Caco-2 (cell line): ENCODE measurements around the gene IQSEC1. TPM values are rescaled to one million over a fixed set of nuclear protein-coding genes. Genes with fewer than 3 reads are reported as not detected.

Experiments used
- BruUV-seq: library from RNA; stranded (reverse); fragments of 400-500 nt; replicated peaks from 2 replicates; lab custom pipeline; 2021; lab: Mats Ljungman, UMichigan
- CTCF ChIA-PET: fragments of 300-600 bp; sonication (Branson Sonifier 250); formaldehyde crosslinking; loops from one replicate; lab custom pipeline; 2022; ENCODE audit warnings: antibody characterized with exemption; lab: Charles Lee
- POLR2A ChIA-PET: fragments of 300-600 bp; sonication (Branson Sonifier 250); formaldehyde crosslinking; loops from one replicate; lab custom pipeline; 2022; ENCODE audit warnings: antibody characterized with exemption; lab: Charles Lee
- DNase-seq, 2 experiments: peaks; one replicate each; pipeline versions ENCODE4 v3.0.0 to v3.0.0-alpha.2; 2020 to 2022
- H3K27me3 ChIP-seq: replicated peaks from 2 replicates; pipeline ENCODE4 v1.6.0; 2011; ENCODE audit warnings: low read length; ENCODE audit not compliant: control insufficient read depth, insufficient read depth
- H3K36me3 ChIP-seq: 2 replicates; pipeline ENCODE4 v1.5.1; 2011; ENCODE audit warnings: low read length; ENCODE audit not compliant: control insufficient read depth, insufficient read depth
- H3K4me1 ChIP-seq: fragments of 250-450 bp; sonication (Bioruptor Pico); 2 replicates; pipeline ENCODE4 v1.5.1; 2020; ENCODE audit warnings: mild to moderate bottlenecking
- H3K4me3 ChIP-seq: 2 replicates; pipeline ENCODE4 v1.5.1; 2011; ENCODE audit warnings: low read depth, mild to moderate bottlenecking, control low read depth, low read length
- H3K9me3 ChIP-seq: fragments of 250-450 bp; sonication (Bioruptor Pico); 2 replicates; pipeline ENCODE4 v1.5.1; 2020; ENCODE audit warnings: mild to moderate bottlenecking, moderate library complexity
- H3K27ac Mint-ChIP-seq: one replicate; pipeline ENCODE4 v1.8.0; 2022; ENCODE audit warnings: mixed read lengths; ENCODE audit not compliant: unreplicated experiment
- H3K27me3 Mint-ChIP-seq: one replicate; pipeline ENCODE4 v1.8.0; 2022; ENCODE audit warnings: mixed read lengths; ENCODE audit not compliant: insufficient read depth, unreplicated experiment
- H3K36me3 Mint-ChIP-seq: one replicate; pipeline ENCODE4 v1.8.0; 2022; ENCODE audit warnings: mild to moderate bottlenecking, mixed read lengths; ENCODE audit not compliant: insufficient read depth, unreplicated experiment
- H3K4me1 Mint-ChIP-seq: one replicate; pipeline ENCODE4 v1.8.0; 2022; ENCODE audit warnings: low read depth, mixed read lengths; ENCODE audit not compliant: unreplicated experiment
- H3K4me3 Mint-ChIP-seq: one replicate; pipeline ENCODE4 v1.8.0; 2022; ENCODE audit warnings: mild to moderate bottlenecking, moderate library complexity, mixed read lengths; ENCODE audit not compliant: unreplicated experiment
- H3K9me3 Mint-ChIP-seq: one replicate; pipeline ENCODE4 v1.8.0; 2022; ENCODE audit warnings: mixed read lengths; ENCODE audit not compliant: unreplicated experiment
- CTCF ChIP-seq, 2 experiments: fragments of 200-600 bp in 1 of 2; IDR thresholded peaks; 1 replicate in 1 of 2; 2 replicates in 1 of 2; pipeline versions ENCODE4 v1.5.1 to v1.8.0; 2011 to 2022; ENCODE audit warnings: antibody characterized with exemption in 1 of 2, control low read depth in 1 of 2, inconsistent platforms in 1 of 2, low read depth in 1 of 2, low read length in 1 of 2, mild to moderate bottlenecking in 1 of 2, moderate library complexity in 1 of 2; ENCODE audit not compliant: insufficient read depth in 1 of 2, severe bottlenecking in 1 of 2, unreplicated experiment in 1 of 2
- intact Hi-C: fragments of 100-400 bp; cut with micrococcal nuclease; formaldehyde crosslinking; loops from one replicate; pipeline ENCODE4 v1.10.0; 2022; ENCODE audit not compliant: unreplicated experiment
- total RNA-seq: library from RNA; stranded (reverse); gene quantifications from 2 replicates; pipeline ENCODE4 v1.2.3, GENCODE V29; 2022

IQSEC1 gene
- total RNA-seq, 1 experiment from 2014 or later = 40.0 TPM

DNA sequence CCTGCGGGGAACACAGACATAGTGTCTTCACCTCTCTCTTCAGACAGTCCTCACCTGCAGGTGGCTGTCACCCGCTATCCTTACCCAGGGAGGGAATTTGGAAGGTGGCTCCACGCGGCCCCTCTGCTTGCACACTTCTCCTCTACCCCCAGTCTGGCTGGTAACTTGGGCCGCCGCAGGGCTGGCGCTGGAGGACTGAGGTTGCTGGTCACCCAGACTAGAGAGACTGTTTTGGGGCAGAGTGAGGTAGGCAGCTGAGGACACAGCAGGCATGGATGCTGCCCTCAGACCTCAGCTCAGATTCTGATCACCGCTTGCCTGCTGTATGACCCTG is 12.6 kb upstream of the IQSEC1 start:
- TF ChIP-seq CTCF (IDR thresholded peaks at IDR 0.05; ENCODE audit: insufficient read depth in 1 of 2, low read depth in 1 of 2, low read length in 1 of 2, severe bottlenecking in 1 of 2, unreplicated experiment in 1 of 2) = no peak
- DNase-seq = no peak
- Mint-ChIP-seq H3K4me3 (no peak overlapping the region), H3K36me3 (no peaks in the 10 kb centered on the region), H3K9me3 (no peaks in the 10 kb centered on the region), H3K27me3 (peaks cover 2% of the 10 kb centered on the region), H3K27ac (no peak overlapping the region), H3K4me1 (no peaks in the 10 kb centered on the region)
- POLR2A ChIA-PET = no interaction called here
- no peaks in the 10 kb centered on the region for H3K36me3 ChIP-seq
- no peaks in the 10 kb centered on the region for H3K4me1 ChIP-seq
- no TSS peak for BruUV-seq
- no peak overlapping the region for H3K4me3 ChIP-seq
- intact Hi-C loops = no loop called here
- CTCF ChIA-PET = no interaction called here
- H3K27me3 ChIP-seq = no peaks in the 10 kb centered on the region
- H3K9me3 ChIP-seq = no peaks in the 10 kb centered on the region

DNA sequence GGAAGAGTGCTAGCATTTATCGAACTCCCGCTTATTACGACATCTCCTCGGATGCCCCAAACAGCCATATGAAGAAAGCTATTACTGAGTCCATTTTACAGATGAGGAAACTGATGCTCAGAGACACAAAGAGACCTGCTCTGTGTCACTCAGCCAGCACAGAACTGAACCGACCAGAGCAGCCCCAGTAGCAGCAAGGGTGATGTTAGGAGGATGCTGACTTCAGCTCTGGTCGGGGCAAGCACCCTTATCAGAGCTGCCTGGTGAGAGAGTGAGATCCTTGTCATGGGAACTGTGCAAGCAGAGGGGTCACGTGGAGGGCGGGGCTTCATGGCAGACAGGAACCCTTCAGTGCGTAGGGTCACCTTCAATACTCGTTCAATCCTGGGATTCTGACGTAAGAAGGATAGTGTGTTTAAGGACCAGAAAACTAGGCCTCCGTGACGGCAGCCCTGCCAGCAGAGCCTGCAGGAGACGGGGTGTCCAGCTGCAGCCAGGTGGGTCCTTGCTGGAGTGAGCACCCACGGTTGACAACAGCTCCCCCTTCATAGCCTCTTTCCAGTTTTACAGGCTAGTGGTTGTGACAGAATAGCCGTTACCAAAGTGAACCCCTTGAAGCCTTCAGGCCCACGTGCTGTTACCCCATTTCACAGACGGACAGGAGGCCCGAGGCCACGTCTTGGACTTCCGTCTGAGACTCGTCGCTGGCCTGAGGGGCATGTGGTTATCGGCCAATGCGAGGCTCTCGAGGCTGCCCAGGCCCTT is 12.0 kb upstream of the IQSEC1 start:
- H3K4me1 Mint-ChIP-seq = no peaks in the 10 kb centered on the region
- TF ChIP-seq CTCF (IDR thresholded peaks at IDR 0.05; ENCODE audit: insufficient read depth in 1 of 2, low read depth in 1 of 2, low read length in 1 of 2, severe bottlenecking in 1 of 2, unreplicated experiment in 1 of 2) = no peak
- H3K4me3 Mint-ChIP-seq = no peak overlapping the region
- Histone ChIP-seq H3K4me1 (no peaks in the 10 kb centered on the region), H3K36me3 (no peaks in the 10 kb centered on the region), H3K9me3 (no peaks in the 10 kb centered on the region), H3K27me3 (no peaks in the 10 kb centered on the region), H3K4me3 (no peak overlapping the region)
- H3K9me3 Mint-ChIP-seq = no peaks in the 10 kb centered on the region
- no peaks in the 10 kb centered on the region for H3K36me3 Mint-ChIP-seq
- no peak overlapping the region for H3K27ac Mint-ChIP-seq
- peaks cover 3% of the 10 kb centered on the region for H3K27me3 Mint-ChIP-seq
- ChIA-PET CTCF (no interaction called here), POLR2A (no interaction called here)
- intact Hi-C loops = no loop called here
- BruUV-seq = no TSS peak
- DNase-seq = no peak

- intact Hi-C loops = no loop called here
- H3K4me1 ChIP-seq = no peaks in the 10 kb centered on the region
- H3K27me3 ChIP-seq = no peaks in the 10 kb centered on the region
- Mint-ChIP-seq H3K4me1 (no peaks in the 10 kb centered on the region), H3K9me3 (no peaks in the 10 kb centered on the region), H3K4me3 (no peak overlapping the region), H3K27ac (no peak overlapping the region), H3K27me3 (peaks cover 11% of the 10 kb centered on the region), H3K36me3 (no peaks in the 10 kb centered on the region)
- CTCF ChIA-PET = interaction anchor here (0.8 to 1.4 kb wide), 2 partner anchors 8 kb away, joined by 3 to 4 read pairs; no protein-coding TSS in a partner anchor
- DNase-seq = no peak
- no peaks in the 10 kb centered on the region for H3K9me3 ChIP-seq
- no peak for TF ChIP-seq CTCF (IDR thresholded peaks at IDR 0.05; ENCODE audit: insufficient read depth in 1 of 2, low read depth in 1 of 2, low read length in 1 of 2, severe bottlenecking in 1 of 2, unreplicated experiment in 1 of 2)
- H3K36me3 ChIP-seq = no peaks in the 10 kb centered on the region
- BruUV-seq = no TSS peak
- no peak overlapping the region for H3K4me3 ChIP-seq
- POLR2A ChIA-PET = no interaction called here
Measured at GRCh38 chr3:13083898-13084297, 10.7 kb upstream of the IQSEC1 start.
